ENCODE data around the gene NCAPH2.

DNA sequence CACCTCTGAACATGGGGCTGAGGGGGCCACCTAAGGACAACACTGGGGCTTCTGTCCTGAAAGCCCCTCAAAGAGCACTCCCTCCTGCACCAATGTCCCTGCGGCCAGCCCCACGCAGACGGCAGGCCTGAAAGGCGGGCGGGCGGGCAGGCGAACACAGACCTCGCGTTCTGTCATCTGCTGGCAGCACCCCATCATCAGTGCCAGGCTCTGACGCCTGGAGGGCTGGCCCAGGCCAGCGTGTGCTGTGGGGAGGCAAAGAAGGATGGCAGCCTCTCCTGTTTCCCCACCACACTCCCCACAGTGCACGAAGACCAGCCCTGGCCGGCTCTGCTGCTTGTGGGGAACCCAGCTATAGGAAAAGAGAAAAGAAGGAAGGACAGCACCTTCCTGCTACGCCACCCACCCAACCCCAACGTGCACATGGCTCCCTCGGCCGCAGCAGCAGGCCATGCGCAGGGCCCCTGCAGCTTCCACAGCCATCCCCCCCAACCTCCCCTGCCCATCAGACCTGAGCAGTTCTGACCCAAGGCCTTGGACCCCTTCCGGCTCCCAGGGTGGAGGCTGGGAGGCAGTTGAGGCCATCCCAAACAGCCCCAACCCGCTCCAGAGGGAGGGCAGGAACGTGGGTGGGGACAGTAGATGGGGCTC, 36.7 kb upstream of the NCAPH2 start:
- no peak for TF ChIP-seq EZH2phosphoT487 (IDR thresholded peaks at IDR 0.05; ENCODE audit: borderline replicate concordance, low read length)
- TF ChIP-seq, protein P1, sequence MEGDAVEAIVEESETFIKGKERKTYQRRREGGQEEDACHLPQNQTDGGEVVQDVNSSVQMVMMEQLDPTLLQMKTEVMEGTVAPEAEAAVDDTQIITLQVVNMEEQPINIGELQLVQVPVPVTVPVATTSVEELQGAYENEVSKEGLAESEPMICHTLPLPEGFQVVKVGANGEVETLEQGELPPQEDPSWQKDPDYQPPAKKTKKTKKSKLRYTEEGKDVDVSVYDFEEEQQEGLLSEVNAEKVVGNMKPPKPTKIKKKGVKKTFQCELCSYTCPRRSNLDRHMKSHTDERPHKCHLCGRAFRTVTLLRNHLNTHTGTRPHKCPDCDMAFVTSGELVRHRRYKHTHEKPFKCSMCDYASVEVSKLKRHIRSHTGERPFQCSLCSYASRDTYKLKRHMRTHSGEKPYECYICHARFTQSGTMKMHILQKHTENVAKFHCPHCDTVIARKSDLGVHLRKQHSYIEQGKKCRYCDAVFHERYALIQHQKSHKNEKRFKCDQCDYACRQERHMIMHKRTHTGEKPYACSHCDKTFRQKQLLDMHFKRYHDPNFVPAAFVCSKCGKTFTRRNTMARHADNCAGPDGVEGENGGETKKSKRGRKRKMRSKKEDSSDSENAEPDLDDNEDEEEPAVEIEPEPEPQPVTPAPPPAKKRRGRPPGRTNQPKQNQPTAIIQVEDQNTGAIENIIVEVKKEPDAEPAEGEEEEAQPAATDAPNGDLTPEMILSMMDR (IDR thresholded peaks at IDR 0.05; ENCODE audit: low read depth, low read length, poor library complexity, severe bottlenecking) = no peak
